ENCODE measurements around the gene ARPC1B.
A peak's percentile ranks its signal among the peaks of the same experiment; 100 is the strongest.
"Not testable (repeated sequence)": the region's sequence is repeated elsewhere in the genome, so short reads cannot be mapped to it uniquely, and the experiment has no call there.

The ARPC1B gene

DNA sequence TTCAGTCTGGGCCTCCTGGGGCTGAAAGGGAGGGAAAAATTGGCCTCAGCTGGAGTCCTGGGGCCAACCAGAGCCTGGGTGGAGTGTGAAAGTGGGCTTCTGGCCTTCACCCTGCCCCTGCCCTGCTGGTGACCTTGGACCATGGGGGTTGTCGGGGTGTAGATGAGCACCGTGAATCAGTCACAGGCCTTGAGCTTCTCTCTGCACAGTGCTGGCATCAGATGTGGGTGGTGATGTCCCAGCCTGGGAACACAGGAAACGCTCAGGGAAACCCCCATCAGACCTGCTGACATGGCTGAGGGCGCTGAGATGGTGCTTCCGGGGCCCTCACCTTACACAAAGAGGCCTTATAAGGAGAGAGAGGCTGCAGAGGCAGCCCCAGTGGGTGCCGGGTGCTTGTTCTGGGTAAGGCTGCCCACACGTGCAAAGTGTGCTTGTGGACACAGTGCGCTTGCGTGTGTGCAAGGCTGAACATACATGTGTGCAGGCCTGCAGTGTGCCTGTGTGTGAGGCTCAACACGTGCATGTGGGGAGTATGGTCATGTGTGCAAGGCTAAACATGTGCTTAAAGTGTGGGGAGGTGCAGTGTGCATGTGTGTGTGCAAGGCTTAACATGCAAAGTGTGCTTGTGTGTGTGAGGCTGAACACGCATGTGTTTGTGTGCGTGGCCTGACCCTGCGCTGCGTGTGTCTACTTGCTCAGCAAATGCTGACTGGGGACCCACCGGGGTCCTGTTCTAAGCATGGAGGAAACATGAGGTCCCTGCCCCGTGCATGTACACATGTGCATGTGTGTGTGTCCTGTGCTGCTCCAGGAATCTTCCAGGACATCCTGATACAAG, 6.5 kb downstream of the ARPC1B start:
- H3K4me1 ChIP-seq (ENCODE audit: control insufficient read depth, insufficient read depth, low read length), result peaks cover 29% of the 10 kb centered on the region
- H3K36me3 ChIP-seq (ENCODE audit: control insufficient read depth in 2 of 2, insufficient read depth in 2 of 2, low read length in 2 of 2), result peaks cover 0 to 4% of the 10 kb centered on the region in 2 donors
- no peaks in the 10 kb centered on the region for H3K9me3 ChIP-seq (ENCODE audit: control insufficient read depth in 2 of 2, low read length in 2 of 2)
- H3K27me3 ChIP-seq (ENCODE audit: control insufficient read depth in 1 of 2, insufficient read depth in 2 of 2, low read length in 2 of 2), result no peaks in the 10 kb centered on the region
- H3K9ac ChIP-seq (ENCODE audit: low read length in 2 of 2), result no peak overlapping the region
- peak overlapping the region in 1 of 2 donors; percentile 52 for H3K4me3 ChIP-seq (ENCODE audit: low read length in 2 of 2)
- H3K27ac ChIP-seq (ENCODE audit: low read length), result peak overlapping the region; percentile 76

DNA sequence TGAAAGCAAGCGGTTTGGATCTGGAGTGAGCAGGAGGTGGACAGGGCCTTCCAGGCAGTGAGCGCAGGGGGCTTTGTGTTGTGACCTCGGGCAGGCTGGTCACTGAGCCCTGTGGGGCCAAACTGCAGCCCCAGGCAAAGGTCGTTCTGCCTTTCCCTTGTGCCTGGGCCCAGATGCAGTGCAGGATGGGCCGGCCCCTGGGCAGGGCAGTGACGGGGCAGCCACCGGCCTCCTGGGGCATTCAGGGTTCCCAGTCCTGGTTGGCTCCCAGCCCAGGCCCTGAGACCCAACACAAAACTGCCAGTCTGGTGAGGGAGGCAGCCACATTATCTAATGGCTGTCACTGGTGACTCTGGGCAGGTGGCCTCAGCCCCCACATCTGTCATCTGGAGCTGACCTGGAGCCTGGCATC, 7.1 kb downstream of the ARPC1B start:
- H3K36me3 ChIP-seq (ENCODE audit: control insufficient read depth in 2 of 2, insufficient read depth in 2 of 2, low read length in 2 of 2), result peaks cover 5 to 6% of the 10 kb centered on the region in 2 donors
- no peak overlapping the region for H3K4me3 ChIP-seq (ENCODE audit: low read length in 2 of 2)
- no peaks in the 10 kb centered on the region for H3K27me3 ChIP-seq (ENCODE audit: control insufficient read depth in 1 of 2, insufficient read depth in 2 of 2, low read length in 2 of 2)
- H3K9ac ChIP-seq (ENCODE audit: low read length in 2 of 2), result no peak overlapping the region
- peaks cover 26% of the 10 kb centered on the region for H3K4me1 ChIP-seq (ENCODE audit: control insufficient read depth, insufficient read depth, low read length)
- H3K9me3 ChIP-seq (ENCODE audit: control insufficient read depth in 2 of 2, low read length in 2 of 2), result no peaks in the 10 kb centered on the region
- H3K27ac ChIP-seq (ENCODE audit: low read length), result no peak overlapping the region

DNA sequence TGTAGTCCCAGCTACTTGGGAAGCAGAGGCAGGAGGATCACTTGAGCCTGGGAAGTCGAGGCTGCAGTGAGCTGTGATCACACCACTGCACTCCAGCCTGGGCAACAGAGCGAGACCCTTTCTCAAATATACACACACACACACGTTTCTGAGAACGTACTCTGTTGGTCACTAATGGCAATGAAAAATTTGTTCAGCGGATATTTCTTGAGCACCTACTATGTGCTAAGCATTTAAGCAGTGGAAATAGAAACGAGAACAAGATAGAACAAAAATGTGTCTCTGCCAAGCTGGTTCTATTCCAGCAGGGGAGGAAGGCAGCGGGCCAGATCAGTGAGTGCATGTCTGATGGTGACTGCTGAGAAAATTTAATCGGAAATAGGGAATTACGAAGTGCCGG, 8.7 kb downstream of the ARPC1B start:
- H3K27ac ChIP-seq (ENCODE audit: low read length), result no peak overlapping the region
- no peak overlapping the region for H3K4me3 ChIP-seq (ENCODE audit: low read length in 2 of 2)
- peaks cover 6 to 8% of the 10 kb centered on the region in 2 donors for H3K36me3 ChIP-seq (ENCODE audit: control insufficient read depth in 2 of 2, insufficient read depth in 2 of 2, low read length in 2 of 2)
- H3K4me1 ChIP-seq (ENCODE audit: control insufficient read depth, insufficient read depth, low read length), result peaks cover 26% of the 10 kb centered on the region
- no peak overlapping the region for H3K9ac ChIP-seq (ENCODE audit: low read length in 2 of 2)
- H3K27me3 ChIP-seq (ENCODE audit: control insufficient read depth in 1 of 2, insufficient read depth in 2 of 2, low read length in 2 of 2), result no peaks in the 10 kb centered on the region
- H3K9me3 ChIP-seq (ENCODE audit: control insufficient read depth in 2 of 2, low read length in 2 of 2), result no peaks in the 10 kb centered on the region

DNA sequence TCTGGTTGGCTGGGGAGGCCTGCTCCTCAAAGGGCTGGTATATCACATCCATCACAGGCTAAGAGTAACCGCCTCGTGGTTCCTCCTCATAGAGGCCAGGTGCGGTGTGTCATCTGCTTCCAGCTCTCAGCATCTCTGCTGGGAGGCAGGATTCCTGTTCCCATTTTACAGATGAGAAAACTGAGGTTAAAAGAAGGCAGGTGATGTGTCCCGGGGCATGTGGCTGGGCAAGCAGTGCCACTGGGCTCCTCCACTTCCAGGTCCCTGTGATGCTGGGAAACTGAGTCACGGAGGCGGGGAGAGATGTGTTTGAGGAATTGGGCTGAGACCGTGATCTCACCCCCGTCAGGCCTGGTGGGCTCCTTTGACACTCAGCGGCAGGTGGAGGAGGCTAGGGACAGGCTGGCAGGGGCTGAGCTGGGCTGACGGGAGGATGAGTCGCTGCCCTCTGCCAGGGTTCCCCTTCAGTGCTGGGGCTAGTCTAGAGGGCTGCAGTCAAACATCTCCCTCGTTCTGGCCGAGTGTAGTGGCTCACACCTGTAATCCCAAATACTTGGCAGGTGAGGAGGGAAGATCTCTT, 9.4 kb downstream of the ARPC1B start:
- Histone ChIP-seq H3K9ac (ENCODE audit: low read length in 2 of 2) (no peak overlapping the region), H3K36me3 (ENCODE audit: control insufficient read depth in 2 of 2, insufficient read depth in 2 of 2, low read length in 2 of 2) (peaks cover 6 to 8% of the 10 kb centered on the region in 2 donors), H3K9me3 (ENCODE audit: control insufficient read depth in 2 of 2, low read length in 2 of 2) (no peaks in the 10 kb centered on the region), H3K4me1 (ENCODE audit: control insufficient read depth, insufficient read depth, low read length) (peaks cover 25% of the 10 kb centered on the region), H3K27me3 (ENCODE audit: control insufficient read depth in 1 of 2, insufficient read depth in 2 of 2, low read length in 2 of 2) (no peaks in the 10 kb centered on the region), H3K4me3 (ENCODE audit: low read length in 2 of 2) (no peak overlapping the region), H3K27ac (ENCODE audit: low read length) (no peak overlapping the region)

DNA sequence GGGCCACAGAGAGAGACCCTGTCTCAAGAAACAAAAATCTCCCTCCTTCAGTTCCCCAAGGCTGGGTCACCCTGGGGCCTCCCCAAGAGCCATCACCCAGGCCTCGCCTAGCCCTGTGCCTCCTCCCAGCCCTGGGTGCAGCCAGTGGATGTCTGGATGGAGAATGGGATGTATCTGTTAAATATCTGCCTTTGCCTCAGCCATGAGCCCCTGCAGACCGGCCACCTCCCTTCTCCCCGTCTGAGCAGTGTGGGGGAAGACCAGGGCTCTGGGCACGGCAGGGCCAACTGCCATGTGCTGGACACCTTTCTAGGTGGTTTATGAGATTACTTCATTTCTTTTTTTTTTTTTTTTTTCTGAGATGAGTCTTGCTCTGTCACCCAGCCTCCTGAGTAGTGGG, 10.0 kb downstream of the ARPC1B start:
- H3K9me3 ChIP-seq (ENCODE audit: control insufficient read depth in 2 of 2, low read length in 2 of 2), result no peaks in the 10 kb centered on the region
- no peak overlapping the region for H3K27ac ChIP-seq (ENCODE audit: low read length)
- H3K9ac ChIP-seq (ENCODE audit: low read length in 2 of 2), result no peak overlapping the region
- peaks cover 19% of the 10 kb centered on the region for H3K4me1 ChIP-seq (ENCODE audit: control insufficient read depth, insufficient read depth, low read length)
- H3K36me3 ChIP-seq (ENCODE audit: control insufficient read depth in 2 of 2, insufficient read depth in 2 of 2, low read length in 2 of 2), result peaks cover 6 to 8% of the 10 kb centered on the region in 2 donors
- no peak overlapping the region for H3K4me3 ChIP-seq (ENCODE audit: low read length in 2 of 2)
- H3K27me3 ChIP-seq (ENCODE audit: control insufficient read depth in 1 of 2, insufficient read depth in 2 of 2, low read length in 2 of 2), result no peaks in the 10 kb centered on the region

DNA sequence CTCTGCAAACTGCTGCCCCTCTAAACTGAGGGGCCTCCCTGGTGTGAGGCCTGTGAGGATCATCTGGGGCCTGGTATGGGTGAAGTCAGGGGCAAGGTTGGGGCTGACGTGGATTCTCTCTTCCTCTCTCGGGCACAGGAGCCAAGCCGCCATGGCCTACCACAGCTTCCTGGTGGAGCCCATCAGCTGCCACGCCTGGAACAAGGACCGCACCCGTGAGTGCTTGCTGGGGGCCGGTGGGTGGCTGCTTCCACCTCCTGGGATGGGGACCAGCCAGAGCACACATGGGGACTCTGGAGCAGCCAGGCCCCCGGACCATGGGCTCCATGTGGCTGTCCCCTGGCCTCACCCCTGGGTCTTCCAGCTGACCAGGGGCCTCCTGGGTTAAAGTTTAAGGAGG, 11.0 kb downstream of the ARPC1B start:
- Histone ChIP-seq H3K36me3 (ENCODE audit: control insufficient read depth in 2 of 2, insufficient read depth in 2 of 2, low read length in 2 of 2) (peaks cover 8 to 11% of the 10 kb centered on the region in 2 donors), H3K9ac (ENCODE audit: low read length in 2 of 2) (no peak overlapping the region), H3K9me3 (ENCODE audit: control insufficient read depth in 2 of 2, low read length in 2 of 2) (no peaks in the 10 kb centered on the region), H3K27me3 (ENCODE audit: control insufficient read depth in 1 of 2, insufficient read depth in 2 of 2, low read length in 2 of 2) (no peaks in the 10 kb centered on the region), H3K27ac (ENCODE audit: low read length) (no peak overlapping the region), H3K4me3 (ENCODE audit: low read length in 2 of 2) (no peak overlapping the region), H3K4me1 (ENCODE audit: control insufficient read depth, insufficient read depth, low read length) (peaks cover 8% of the 10 kb centered on the region)

DNA sequence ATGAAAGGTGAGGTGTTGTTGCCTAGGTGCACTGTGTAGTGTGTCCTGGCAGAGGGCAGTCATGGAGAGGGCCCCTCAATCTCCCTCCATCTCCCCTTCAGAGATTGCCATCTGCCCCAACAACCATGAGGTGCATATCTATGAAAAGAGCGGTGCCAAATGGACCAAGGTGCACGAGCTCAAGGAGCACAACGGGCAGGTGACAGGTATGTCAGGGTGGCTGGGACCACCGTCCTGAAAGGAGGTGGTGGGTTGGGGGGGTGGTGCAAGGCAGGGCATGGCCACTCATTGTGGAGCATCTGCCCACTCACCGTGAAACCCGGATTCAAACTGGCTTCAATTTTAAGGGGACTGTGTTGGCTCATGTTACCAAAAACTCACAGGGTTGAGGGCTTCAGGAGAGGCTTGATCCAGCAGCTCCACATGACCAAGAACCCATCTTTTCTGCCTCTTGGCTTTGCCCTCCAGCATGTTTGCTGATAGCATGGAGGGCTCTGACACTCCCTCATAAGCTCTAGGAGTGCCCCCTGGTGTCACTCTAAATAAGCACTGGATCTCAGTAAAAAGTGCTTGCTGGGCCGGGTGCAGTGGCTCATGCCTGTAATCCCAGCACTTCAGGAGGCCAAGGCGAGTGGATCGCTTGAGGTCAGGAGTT, 12.2 kb downstream of the ARPC1B start:
- Histone ChIP-seq H3K9ac (ENCODE audit: low read length in 2 of 2) (no peak overlapping the region), H3K4me1 (ENCODE audit: control insufficient read depth, insufficient read depth, low read length) (no peaks in the 10 kb centered on the region), H3K27ac (ENCODE audit: low read length) (no peak overlapping the region), H3K9me3 (ENCODE audit: control insufficient read depth in 2 of 2, low read length in 2 of 2) (no peaks in the 10 kb centered on the region), H3K4me3 (ENCODE audit: low read length in 2 of 2) (no peak overlapping the region), H3K36me3 (ENCODE audit: control insufficient read depth in 2 of 2, insufficient read depth in 2 of 2, low read length in 2 of 2) (peaks cover 8 to 15% of the 10 kb centered on the region in 2 donors), H3K27me3 (ENCODE audit: control insufficient read depth in 1 of 2, insufficient read depth in 2 of 2, low read length in 2 of 2) (no peaks in the 10 kb centered on the region)

DNA sequence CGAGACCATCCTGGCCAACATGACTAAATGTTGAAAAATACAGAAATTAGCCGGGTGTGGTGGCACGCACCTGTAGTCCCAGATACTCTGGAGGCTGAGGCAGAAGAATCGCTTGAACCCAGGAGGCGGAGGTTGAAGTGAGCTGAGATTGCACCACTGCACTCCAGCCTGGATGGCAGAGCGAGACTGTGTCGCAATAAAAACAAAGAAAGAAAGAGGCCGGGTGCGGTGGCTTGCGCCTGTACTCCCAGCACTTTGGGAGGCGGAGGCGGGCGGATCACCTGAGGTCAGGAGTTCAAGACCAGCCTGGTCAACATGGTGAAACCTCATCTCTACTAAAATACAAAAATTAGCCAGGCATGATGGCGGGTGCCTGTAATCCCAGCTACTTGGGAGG, 12.7 kb downstream of the ARPC1B start:
- H3K9ac ChIP-seq (ENCODE audit: low read length in 2 of 2); H3K27me3 ChIP-seq (ENCODE audit: control insufficient read depth in 1 of 2, insufficient read depth in 2 of 2, low read length in 2 of 2); H3K9me3 ChIP-seq (ENCODE audit: control insufficient read depth in 2 of 2, low read length in 2 of 2); H3K4me3 ChIP-seq (ENCODE audit: low read length in 2 of 2); H3K27ac ChIP-seq (ENCODE audit: low read length); H3K4me1 ChIP-seq (ENCODE audit: control insufficient read depth, insufficient read depth, low read length): not testable (repeated sequence)
- H3K36me3 ChIP-seq (ENCODE audit: control insufficient read depth in 2 of 2, insufficient read depth in 2 of 2, low read length in 2 of 2), result peaks cover 8 to 15% of the 10 kb centered on the region in 2 donors

DNA sequence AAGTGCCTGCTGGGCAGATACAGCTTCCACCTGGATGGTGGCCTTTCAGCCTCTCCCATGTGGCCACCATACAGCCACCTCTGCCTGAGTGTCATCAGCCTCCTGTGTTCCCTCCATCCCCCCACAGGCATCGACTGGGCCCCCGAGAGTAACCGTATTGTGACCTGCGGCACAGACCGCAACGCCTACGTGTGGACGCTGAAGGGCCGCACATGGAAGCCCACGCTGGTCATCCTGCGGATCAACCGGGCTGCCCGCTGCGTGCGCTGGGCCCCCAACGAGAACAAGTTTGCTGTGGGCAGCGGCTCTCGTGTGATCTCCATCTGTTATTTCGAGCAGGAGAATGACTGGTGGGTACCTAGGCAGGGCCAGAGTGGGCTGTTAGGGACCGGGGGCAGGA, 13.4 kb downstream of the ARPC1B start:
- Histone ChIP-seq H3K36me3 (ENCODE audit: control insufficient read depth in 2 of 2, insufficient read depth in 2 of 2, low read length in 2 of 2) (peaks cover 8 to 15% of the 10 kb centered on the region in 2 donors), H3K27me3 (ENCODE audit: control insufficient read depth in 1 of 2, insufficient read depth in 2 of 2, low read length in 2 of 2) (no peaks in the 10 kb centered on the region), H3K4me1 (ENCODE audit: control insufficient read depth, insufficient read depth, low read length) (peaks cover 11% of the 10 kb centered on the region), H3K27ac (ENCODE audit: low read length) (no peak overlapping the region), H3K9ac (ENCODE audit: low read length in 2 of 2) (no peak overlapping the region), H3K9me3 (ENCODE audit: control insufficient read depth in 2 of 2, low read length in 2 of 2) (no peaks in the 10 kb centered on the region), H3K4me3 (ENCODE audit: low read length in 2 of 2) (no peak overlapping the region)

DNA sequence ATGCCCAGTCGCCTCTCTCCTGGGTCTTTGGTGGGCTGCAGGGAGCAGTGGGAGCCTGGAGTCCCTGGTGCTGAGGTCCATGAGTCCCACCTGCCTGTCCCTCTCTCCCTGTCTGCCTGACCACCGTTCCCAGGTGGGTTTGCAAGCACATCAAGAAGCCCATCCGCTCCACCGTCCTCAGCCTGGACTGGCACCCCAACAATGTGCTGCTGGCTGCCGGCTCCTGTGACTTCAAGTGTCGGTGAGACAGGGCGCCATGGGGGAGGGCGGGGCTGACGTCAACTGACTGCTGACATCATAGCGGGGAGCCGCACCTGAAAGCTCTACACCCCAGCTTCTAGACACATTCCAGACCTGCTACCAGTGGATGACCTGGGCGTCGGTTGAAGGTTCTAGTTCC, 15.2 kb downstream of the ARPC1B start:
- Histone ChIP-seq H3K4me1 (ENCODE audit: control insufficient read depth, insufficient read depth, low read length) (peaks cover 23% of the 10 kb centered on the region), H3K27me3 (ENCODE audit: control insufficient read depth in 1 of 2, insufficient read depth in 2 of 2, low read length in 2 of 2) (no peaks in the 10 kb centered on the region), H3K4me3 (ENCODE audit: low read length in 2 of 2) (no peak overlapping the region), H3K9ac (ENCODE audit: low read length in 2 of 2) (no peak overlapping the region), H3K27ac (ENCODE audit: low read length) (no peak overlapping the region), H3K36me3 (ENCODE audit: control insufficient read depth in 2 of 2, insufficient read depth in 2 of 2, low read length in 2 of 2) (peaks cover 8 to 15% of the 10 kb centered on the region in 2 donors), H3K9me3 (ENCODE audit: control insufficient read depth in 2 of 2, low read length in 2 of 2) (no peaks in the 10 kb centered on the region)

Data from stomach smooth muscle (tissue), 2 donors.